ENCODE measurements around the gene PRR23A.

PRR23A gene

GRCh38 chr3:138975351-138975750, 30.7 kb downstream of the PRR23A start:
- no peak for DNase-seq (ENCODE audit: low read depth)
- TF ChIP-seq CTCF (IDR thresholded peaks at IDR 0.05; ENCODE audit: low read depth, low read length) = no peak
- TF ChIP-seq POLR2A (IDR thresholded peaks at IDR 0.05; ENCODE audit: extremely low read depth, insufficient read length) = no peak
- TF ChIP-seq MAX (IDR thresholded peaks at IDR 0.05; ENCODE audit: low read depth, low read length) = no peak
- no peak for TF ChIP-seq MYC (IDR thresholded peaks at IDR 0.05; ENCODE audit: low read depth, low read length)

GRCh38 chr3:138974462-138974861, 31.6 kb downstream of the PRR23A start:
- H3K4me3 ChIP-seq (ENCODE audit: low read depth, low read length) = no peak overlapping the region
- peak; percentile 28 for DNase-seq (ENCODE audit: low read depth)
- no peak for TF ChIP-seq CTCF (IDR thresholded peaks at IDR 0.05; ENCODE audit: low read depth, low read length)
- TF ChIP-seq MYC (IDR thresholded peaks at IDR 0.05; ENCODE audit: low read depth, low read length) = no peak
- TF ChIP-seq MAX (IDR thresholded peaks at IDR 0.05; ENCODE audit: low read depth, low read length) = no peak
- no peak for TF ChIP-seq POLR2A (IDR thresholded peaks at IDR 0.05; ENCODE audit: extremely low read depth, insufficient read length)

More at GRCh38 chr3:138975351-138975750, 30.7 kb downstream of the PRR23A start:
- no peak overlapping the region for H3K4me3 ChIP-seq (ENCODE audit: low read depth, low read length)

- TF ChIP-seq MAX (IDR thresholded peaks at IDR 0.05; ENCODE audit: low read depth, low read length) = no peak
- no peak for TF ChIP-seq POLR2A (IDR thresholded peaks at IDR 0.05; ENCODE audit: extremely low read depth, insufficient read length)
These were observed 33.1 kb downstream of the PRR23A start for GRCh38 chr3:138972941-138973340.

GRCh38 chr3:138971766-138972320, 34.2 kb downstream of the PRR23A start:
- TF ChIP-seq MYC (IDR thresholded peaks at IDR 0.05; ENCODE audit: low read depth, low read length) (no peak), MAX (IDR thresholded peaks at IDR 0.05; ENCODE audit: low read depth, low read length) (no peak), CTCF (IDR thresholded peaks at IDR 0.05; ENCODE audit: low read depth, low read length) (no peak), POLR2A (IDR thresholded peaks at IDR 0.05; ENCODE audit: extremely low read depth, insufficient read length) (no peak)
- DNase-seq (ENCODE audit: low read depth) = no peak
- no peak overlapping the region for H3K4me3 ChIP-seq (ENCODE audit: low read depth, low read length)

More at GRCh38 chr3:138972941-138973340, 33.1 kb downstream of the PRR23A start:
- no peak for DNase-seq (ENCODE audit: low read depth)
- H3K4me3 ChIP-seq (ENCODE audit: low read depth, low read length) = no peak overlapping the region

- TF ChIP-seq MAX (IDR thresholded peaks at IDR 0.05; ENCODE audit: low read depth, low read length) = no peak
- no peak for TF ChIP-seq POLR2A (IDR thresholded peaks at IDR 0.05; ENCODE audit: extremely low read depth, insufficient read length)
- TF ChIP-seq CTCF (IDR thresholded peaks at IDR 0.05; ENCODE audit: low read depth, low read length) = no peak
- no peak for DNase-seq (ENCODE audit: low read depth)
These were observed 41.1 kb downstream of the PRR23A start for GRCh38 chr3:138964923-138965322.

GRCh38 chr3:138964264-138964663, 41.8 kb downstream of the PRR23A start:
- H3K4me3 ChIP-seq (ENCODE audit: low read depth, low read length) = no peak overlapping the region
- no peak for DNase-seq (ENCODE audit: low read depth)
- TF ChIP-seq POLR2A (IDR thresholded peaks at IDR 0.05; ENCODE audit: extremely low read depth, insufficient read length) (no peak), MYC (IDR thresholded peaks at IDR 0.05; ENCODE audit: low read depth, low read length) (no peak), CTCF (IDR thresholded peaks at IDR 0.05; ENCODE audit: low read depth, low read length) (no peak), MAX (IDR thresholded peaks at IDR 0.05; ENCODE audit: low read depth, low read length) (no peak)

More at GRCh38 chr3:138964923-138965322, 41.1 kb downstream of the PRR23A start:
- H3K4me3 ChIP-seq (ENCODE audit: low read depth, low read length) = no peak overlapping the region
